Epithelial cell of esophagus (primary cell): Measurements from ENCODE around the gene ANAPC5.

Experiments
- DNase-seq: peaks from one replicate; pipeline ENCODE4 v3.0.0; 2010; ENCODE audit warnings: low read depth
- H3K4me3 ChIP-seq: 2 replicates; pipeline ENCODE4 v1.5.1; 2011; ENCODE audit warnings: mild to moderate bottlenecking, low read length, control low read depth
- CTCF ChIP-seq: IDR thresholded peaks from 2 replicates; pipeline ENCODE4 v1.5.1; 2011; ENCODE audit warnings: low read depth, mild to moderate bottlenecking, low read length, control low read depth, inconsistent platforms; ENCODE audit not compliant: insufficient read depth; ENCODE audit errors: missing control alignments

The ANAPC5 gene

GRCh38 chr12:121288986-121289385 is 63.2 kb downstream of the ANAPC5 start:
- no peak for TF ChIP-seq CTCF
- no peak for DNase-seq
- no peak overlapping the region for H3K4me3 ChIP-seq

GRCh38 chr12:121288158-121288845 is 63.9 kb downstream of the ANAPC5 start:
- no peak for TF ChIP-seq CTCF
- no peak overlapping the region for H3K4me3 ChIP-seq
- DNase-seq = no peak

- no peak overlapping the region for H3K4me3 ChIP-seq
- DNase-seq = no peak
- TF ChIP-seq CTCF = no peak
Measured at GRCh38 chr12:121287267-121287954, 64.8 kb downstream of the ANAPC5 start.

GRCh38 chr12:121285856-121286255 is 66.4 kb downstream of the ANAPC5 start:
- DNase-seq = no peak
- no peak overlapping the region for H3K4me3 ChIP-seq
- TF ChIP-seq CTCF = no peak

GRCh38 chr12:121284551-121285390 is 67.4 kb downstream of the ANAPC5 start:
- H3K4me3 ChIP-seq = no peak overlapping the region
- no peak for TF ChIP-seq CTCF
- DNase-seq = no peak

- H3K4me3 ChIP-seq = no peak overlapping the region
- TF ChIP-seq CTCF = no peak
- DNase-seq = no peak
Measured at GRCh38 chr12:121283841-121284240, 68.4 kb downstream of the ANAPC5 start.
